ENCODE data around the gene SHROOM4. TPM values are rescaled to one million over a fixed set of nuclear protein-coding genes. Genes with fewer than 3 reads are reported as not detected.

SHROOM4 gene
- total RNA-seq, 1 donor from 2014 or later = 3.7 TPM

- Histone ChIP-seq H3K36me3 (ENCODE audit: control insufficient read depth in 3 of 3, insufficient read depth in 3 of 3, low read length in 3 of 3) (no peaks in the 10 kb centered on the region), H3K9me3 (ENCODE audit: control insufficient read depth in 3 of 3, low read length in 3 of 3) (no peaks in the 10 kb centered on the region), H3K27me3 (ENCODE audit: control insufficient read depth in 3 of 3, insufficient read depth in 3 of 3, low read length in 3 of 3) (peaks cover 0 to 9% (median 0%) of the 10 kb centered on the region in 3 donors), H3K27ac (ENCODE audit: low read depth, low read length) (no peak overlapping the region), H3K9ac (ENCODE audit: low read depth in 1 of 3, low read length in 3 of 3) (no peak overlapping the region), H3K4me1 (ENCODE audit: control insufficient read depth in 3 of 3, insufficient read depth in 3 of 3, low read length in 3 of 3) (no peaks in the 10 kb centered on the region), H3K4me3 (ENCODE audit: low read length in 3 of 3) (no peak overlapping the region)
Observed at GRCh38 chrX:50615570-50616158, 198.3 kb downstream of the SHROOM4 start.

- Histone ChIP-seq H3K4me1 (ENCODE audit: control insufficient read depth in 3 of 3, insufficient read depth in 3 of 3, low read length in 3 of 3) (no peaks in the 10 kb centered on the region), H3K9me3 (ENCODE audit: control insufficient read depth in 3 of 3, low read length in 3 of 3) (no peaks in the 10 kb centered on the region), H3K27me3 (ENCODE audit: control insufficient read depth in 3 of 3, insufficient read depth in 3 of 3, low read length in 3 of 3) (peaks cover 0 to 9% (median 0%) of the 10 kb centered on the region in 3 donors), H3K36me3 (ENCODE audit: control insufficient read depth in 3 of 3, insufficient read depth in 3 of 3, low read length in 3 of 3) (no peaks in the 10 kb centered on the region), H3K27ac (ENCODE audit: low read depth, low read length) (no peak overlapping the region), H3K9ac (ENCODE audit: low read depth in 1 of 3, low read length in 3 of 3) (no peak overlapping the region), H3K4me3 (ENCODE audit: low read length in 3 of 3) (no peak overlapping the region)
Observed at GRCh38 chrX:50614460-50614859, 199.5 kb downstream of the SHROOM4 start.

- Histone ChIP-seq H3K4me3 (ENCODE audit: low read length in 3 of 3) (no peak overlapping the region), H3K27ac (ENCODE audit: low read depth, low read length) (no peak overlapping the region), H3K27me3 (ENCODE audit: control insufficient read depth in 3 of 3, insufficient read depth in 3 of 3, low read length in 3 of 3) (peaks cover 0 to 9% (median 0%) of the 10 kb centered on the region in 3 donors), H3K4me1 (ENCODE audit: control insufficient read depth in 3 of 3, insufficient read depth in 3 of 3, low read length in 3 of 3) (no peaks in the 10 kb centered on the region), H3K9ac (ENCODE audit: low read depth in 1 of 3, low read length in 3 of 3) (no peak overlapping the region), H3K36me3 (ENCODE audit: control insufficient read depth in 3 of 3, insufficient read depth in 3 of 3, low read length in 3 of 3) (no peaks in the 10 kb centered on the region), H3K9me3 (ENCODE audit: control insufficient read depth in 3 of 3, low read length in 3 of 3) (no peaks in the 10 kb centered on the region)
Observed at GRCh38 chrX:50613846-50614245, 200.1 kb downstream of the SHROOM4 start.

GRCh38 chrX:50609796-50610195 is 204.2 kb downstream of the SHROOM4 start:
- no peak overlapping the region for H3K27ac ChIP-seq (ENCODE audit: low read depth, low read length)

GRCh38 chrX:50606300-50606950 is 207.6 kb downstream of the SHROOM4 start:
- Histone ChIP-seq H3K36me3 (ENCODE audit: control insufficient read depth in 3 of 3, insufficient read depth in 3 of 3, low read length in 3 of 3) (no peaks in the 10 kb centered on the region), H3K9me3 (ENCODE audit: control insufficient read depth in 3 of 3, low read length in 3 of 3) (no peaks in the 10 kb centered on the region), H3K9ac (ENCODE audit: low read depth in 1 of 3, low read length in 3 of 3) (no peak overlapping the region), H3K27ac (ENCODE audit: low read depth, low read length) (no peak overlapping the region), H3K27me3 (ENCODE audit: control insufficient read depth in 3 of 3, insufficient read depth in 3 of 3, low read length in 3 of 3) (peaks cover 0 to 5% (median 0%) of the 10 kb centered on the region in 3 donors), H3K4me1 (ENCODE audit: control insufficient read depth in 3 of 3, insufficient read depth in 3 of 3, low read length in 3 of 3) (no peaks in the 10 kb centered on the region), H3K4me3 (ENCODE audit: low read length in 3 of 3) (no peak overlapping the region)

More at GRCh38 chrX:50609796-50610195, 204.2 kb downstream of the SHROOM4 start:
- Histone ChIP-seq H3K9ac (ENCODE audit: low read depth in 1 of 3, low read length in 3 of 3) (no peak overlapping the region), H3K4me1 (ENCODE audit: control insufficient read depth in 3 of 3, insufficient read depth in 3 of 3, low read length in 3 of 3) (no peaks in the 10 kb centered on the region), H3K4me3 (ENCODE audit: low read length in 3 of 3) (no peak overlapping the region), H3K9me3 (ENCODE audit: control insufficient read depth in 3 of 3, low read length in 3 of 3) (no peaks in the 10 kb centered on the region), H3K27me3 (ENCODE audit: control insufficient read depth in 3 of 3, insufficient read depth in 3 of 3, low read length in 3 of 3) (no peaks in the 10 kb centered on the region), H3K36me3 (ENCODE audit: control insufficient read depth in 3 of 3, insufficient read depth in 3 of 3, low read length in 3 of 3) (no peaks in the 10 kb centered on the region)

GRCh38 chrX:50596056-50596455 is 217.9 kb downstream of the SHROOM4 start:
- Histone ChIP-seq H3K4me1 (ENCODE audit: control insufficient read depth in 3 of 3, insufficient read depth in 3 of 3, low read length in 3 of 3) (peaks cover 0 to 3% (median 0%) of the 10 kb centered on the region in 3 donors), H3K36me3 (ENCODE audit: control insufficient read depth in 3 of 3, insufficient read depth in 3 of 3, low read length in 3 of 3) (peaks cover 0 to 2% (median 0%) of the 10 kb centered on the region in 3 donors), H3K27ac (ENCODE audit: low read depth, low read length) (no peak overlapping the region), H3K9ac (ENCODE audit: low read depth in 1 of 3, low read length in 3 of 3) (no peak overlapping the region), H3K4me3 (ENCODE audit: low read length in 3 of 3) (no peak overlapping the region), H3K9me3 (ENCODE audit: control insufficient read depth in 3 of 3, low read length in 3 of 3) (no peaks in the 10 kb centered on the region), H3K27me3 (ENCODE audit: control insufficient read depth in 3 of 3, insufficient read depth in 3 of 3, low read length in 3 of 3) (no peaks in the 10 kb centered on the region)

- Histone ChIP-seq H3K27me3 (ENCODE audit: control insufficient read depth in 3 of 3, insufficient read depth in 3 of 3, low read length in 3 of 3) (no peaks in the 10 kb centered on the region), H3K9me3 (ENCODE audit: control insufficient read depth in 3 of 3, low read length in 3 of 3) (no peaks in the 10 kb centered on the region), H3K4me1 (ENCODE audit: control insufficient read depth in 3 of 3, insufficient read depth in 3 of 3, low read length in 3 of 3) (peaks cover 0 to 3% (median 0%) of the 10 kb centered on the region in 3 donors), H3K27ac (ENCODE audit: low read depth, low read length) (no peak overlapping the region), H3K4me3 (ENCODE audit: low read length in 3 of 3) (no peak overlapping the region), H3K9ac (ENCODE audit: low read depth in 1 of 3, low read length in 3 of 3) (no peak overlapping the region), H3K36me3 (ENCODE audit: control insufficient read depth in 3 of 3, insufficient read depth in 3 of 3, low read length in 3 of 3) (peaks cover 0 to 2% (median 0%) of the 10 kb centered on the region in 3 donors)
Observed at GRCh38 chrX:50594788-50595187, 219.2 kb downstream of the SHROOM4 start.

- no peaks in the 10 kb centered on the region for H3K27me3 ChIP-seq (ENCODE audit: control insufficient read depth in 3 of 3, insufficient read depth in 3 of 3, low read length in 3 of 3)
- H3K9ac ChIP-seq (ENCODE audit: low read depth in 1 of 3, low read length in 3 of 3) = no peak overlapping the region
- H3K9me3 ChIP-seq (ENCODE audit: control insufficient read depth in 3 of 3, low read length in 3 of 3) = peaks cover 0 to 2% (median 0%) of the 10 kb centered on the region in 3 donors
- H3K27ac ChIP-seq (ENCODE audit: low read depth, low read length) = no peak overlapping the region
- no peak overlapping the region for H3K4me3 ChIP-seq (ENCODE audit: low read length in 3 of 3)
- no peaks in the 10 kb centered on the region for H3K4me1 ChIP-seq (ENCODE audit: control insufficient read depth in 3 of 3, insufficient read depth in 3 of 3, low read length in 3 of 3)
- H3K36me3 ChIP-seq (ENCODE audit: control insufficient read depth in 3 of 3, insufficient read depth in 3 of 3, low read length in 3 of 3) = no peaks in the 10 kb centered on the region
Observed at GRCh38 chrX:50586980-50587379, 227.0 kb downstream of the SHROOM4 start.

- Histone ChIP-seq H3K9me3 (ENCODE audit: control insufficient read depth in 3 of 3, low read length in 3 of 3) (peaks cover 0 to 2% (median 0%) of the 10 kb centered on the region in 3 donors), H3K9ac (ENCODE audit: low read depth in 1 of 3, low read length in 3 of 3) (no peak overlapping the region), H3K4me1 (ENCODE audit: control insufficient read depth in 3 of 3, insufficient read depth in 3 of 3, low read length in 3 of 3) (no peaks in the 10 kb centered on the region), H3K27ac (ENCODE audit: low read depth, low read length) (no peak overlapping the region), H3K36me3 (ENCODE audit: control insufficient read depth in 3 of 3, insufficient read depth in 3 of 3, low read length in 3 of 3) (no peaks in the 10 kb centered on the region), H3K4me3 (ENCODE audit: low read length in 3 of 3) (no peak overlapping the region), H3K27me3 (ENCODE audit: control insufficient read depth in 3 of 3, insufficient read depth in 3 of 3, low read length in 3 of 3) (no peaks in the 10 kb centered on the region)
Observed at GRCh38 chrX:50586407-50586806, 227.6 kb downstream of the SHROOM4 start.

GRCh38 chrX:50581405-50581804 is 232.6 kb downstream of the SHROOM4 start:
- no peak overlapping the region for H3K9ac ChIP-seq (ENCODE audit: low read depth in 1 of 3, low read length in 3 of 3)
- no peaks in the 10 kb centered on the region for H3K4me1 ChIP-seq (ENCODE audit: control insufficient read depth in 3 of 3, insufficient read depth in 3 of 3, low read length in 3 of 3)
- no peak overlapping the region for H3K27ac ChIP-seq (ENCODE audit: low read depth, low read length)
- no peaks in the 10 kb centered on the region for H3K27me3 ChIP-seq (ENCODE audit: control insufficient read depth in 3 of 3, insufficient read depth in 3 of 3, low read length in 3 of 3)
- H3K9me3 ChIP-seq (ENCODE audit: control insufficient read depth in 3 of 3, low read length in 3 of 3) = peaks cover 0 to 2% (median 0%) of the 10 kb centered on the region in 3 donors
- no peaks in the 10 kb centered on the region for H3K36me3 ChIP-seq (ENCODE audit: control insufficient read depth in 3 of 3, insufficient read depth in 3 of 3, low read length in 3 of 3)
- no peak overlapping the region for H3K4me3 ChIP-seq (ENCODE audit: low read length in 3 of 3)

Data from skeletal muscle tissue (tissue), 4 donors.